Colonic mucosa (tissue), 4 donors: ENCODE data around the gene CDC42BPG. TPM values are rescaled to one million over a fixed set of nuclear protein-coding genes. Genes with fewer than 3 reads are reported as not detected.

Experiments used
- DNase-seq: peaks from one replicate; pipeline ENCODE4 v3.0.0-alpha.2; 2020
- H3K27ac ChIP-seq: fragments of 200-600 bp; one replicate; pipeline ENCODE4 v1.8.0; 2021
- H3K27me3 ChIP-seq: fragments of 200-600 bp; one replicate; pipeline ENCODE4 v1.8.0; 2021
- H3K36me3 ChIP-seq: fragments of 200-600 bp; one replicate; pipeline ENCODE4 v1.8.0; 2021
- H3K4me1 ChIP-seq: fragments of 200-600 bp; one replicate; pipeline ENCODE4 v1.8.0; 2021; ENCODE audit warnings: mild to moderate bottlenecking
- H3K4me3 ChIP-seq: fragments of 200-600 bp; one replicate; pipeline ENCODE4 v1.8.0; 2021
- H3K9ac ChIP-seq, 2 donors: one replicate each; pipeline ENCODE4 v1.7.0; 2013; ENCODE audit warnings: control low read depth in 2 of 2, low read depth in 2 of 2, low read length in 2 of 2
- H3K9me3 ChIP-seq: fragments of 200-600 bp; one replicate; pipeline ENCODE4 v1.8.0; 2021
- intact Hi-C: fragments of 100-400 bp; cut with DNase I; formaldehyde crosslinking; loops from one replicate; pipeline ENCODE4 v1.14.1; 2022
- total RNA-seq, 2 donors: library from RNA; stranded (reverse); fragmentation: NEBNext Ultra II Directional in 1 of 2; extraction: Animal tissue kit (Norgen Biotek cat#: 25700) in 1 of 2; gene quantifications; one replicate each; pipeline ENCODE4 v1.2.1, GENCODE V29; 2021
- TF ChIP-seq, protein P1 (sequence below): fragments of 200-600 bp; IDR thresholded peaks from one replicate; pipeline ENCODE4 v1.8.0; 2022; ENCODE audit warnings: antibody characterized with exemption, mild to moderate bottlenecking
- donor health status: healthy.
- donor health status: DM: no; HTN: no; CAD: no.
- donor health status: DM: no; HTN: no; CAD: no.

The CDC42BPG gene, protein sequence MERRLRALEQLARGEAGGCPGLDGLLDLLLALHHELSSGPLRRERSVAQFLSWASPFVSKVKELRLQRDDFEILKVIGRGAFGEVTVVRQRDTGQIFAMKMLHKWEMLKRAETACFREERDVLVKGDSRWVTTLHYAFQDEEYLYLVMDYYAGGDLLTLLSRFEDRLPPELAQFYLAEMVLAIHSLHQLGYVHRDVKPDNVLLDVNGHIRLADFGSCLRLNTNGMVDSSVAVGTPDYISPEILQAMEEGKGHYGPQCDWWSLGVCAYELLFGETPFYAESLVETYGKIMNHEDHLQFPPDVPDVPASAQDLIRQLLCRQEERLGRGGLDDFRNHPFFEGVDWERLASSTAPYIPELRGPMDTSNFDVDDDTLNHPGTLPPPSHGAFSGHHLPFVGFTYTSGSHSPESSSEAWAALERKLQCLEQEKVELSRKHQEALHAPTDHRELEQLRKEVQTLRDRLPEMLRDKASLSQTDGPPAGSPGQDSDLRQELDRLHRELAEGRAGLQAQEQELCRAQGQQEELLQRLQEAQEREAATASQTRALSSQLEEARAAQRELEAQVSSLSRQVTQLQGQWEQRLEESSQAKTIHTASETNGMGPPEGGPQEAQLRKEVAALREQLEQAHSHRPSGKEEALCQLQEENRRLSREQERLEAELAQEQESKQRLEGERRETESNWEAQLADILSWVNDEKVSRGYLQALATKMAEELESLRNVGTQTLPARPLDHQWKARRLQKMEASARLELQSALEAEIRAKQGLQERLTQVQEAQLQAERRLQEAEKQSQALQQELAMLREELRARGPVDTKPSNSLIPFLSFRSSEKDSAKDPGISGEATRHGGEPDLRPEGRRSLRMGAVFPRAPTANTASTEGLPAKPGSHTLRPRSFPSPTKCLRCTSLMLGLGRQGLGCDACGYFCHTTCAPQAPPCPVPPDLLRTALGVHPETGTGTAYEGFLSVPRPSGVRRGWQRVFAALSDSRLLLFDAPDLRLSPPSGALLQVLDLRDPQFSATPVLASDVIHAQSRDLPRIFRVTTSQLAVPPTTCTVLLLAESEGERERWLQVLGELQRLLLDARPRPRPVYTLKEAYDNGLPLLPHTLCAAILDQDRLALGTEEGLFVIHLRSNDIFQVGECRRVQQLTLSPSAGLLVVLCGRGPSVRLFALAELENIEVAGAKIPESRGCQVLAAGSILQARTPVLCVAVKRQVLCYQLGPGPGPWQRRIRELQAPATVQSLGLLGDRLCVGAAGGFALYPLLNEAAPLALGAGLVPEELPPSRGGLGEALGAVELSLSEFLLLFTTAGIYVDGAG (N-terminal part only)
- 10 to 100 TPM; 29.3 to 41.6 TPM for total RNA-seq

DNA sequence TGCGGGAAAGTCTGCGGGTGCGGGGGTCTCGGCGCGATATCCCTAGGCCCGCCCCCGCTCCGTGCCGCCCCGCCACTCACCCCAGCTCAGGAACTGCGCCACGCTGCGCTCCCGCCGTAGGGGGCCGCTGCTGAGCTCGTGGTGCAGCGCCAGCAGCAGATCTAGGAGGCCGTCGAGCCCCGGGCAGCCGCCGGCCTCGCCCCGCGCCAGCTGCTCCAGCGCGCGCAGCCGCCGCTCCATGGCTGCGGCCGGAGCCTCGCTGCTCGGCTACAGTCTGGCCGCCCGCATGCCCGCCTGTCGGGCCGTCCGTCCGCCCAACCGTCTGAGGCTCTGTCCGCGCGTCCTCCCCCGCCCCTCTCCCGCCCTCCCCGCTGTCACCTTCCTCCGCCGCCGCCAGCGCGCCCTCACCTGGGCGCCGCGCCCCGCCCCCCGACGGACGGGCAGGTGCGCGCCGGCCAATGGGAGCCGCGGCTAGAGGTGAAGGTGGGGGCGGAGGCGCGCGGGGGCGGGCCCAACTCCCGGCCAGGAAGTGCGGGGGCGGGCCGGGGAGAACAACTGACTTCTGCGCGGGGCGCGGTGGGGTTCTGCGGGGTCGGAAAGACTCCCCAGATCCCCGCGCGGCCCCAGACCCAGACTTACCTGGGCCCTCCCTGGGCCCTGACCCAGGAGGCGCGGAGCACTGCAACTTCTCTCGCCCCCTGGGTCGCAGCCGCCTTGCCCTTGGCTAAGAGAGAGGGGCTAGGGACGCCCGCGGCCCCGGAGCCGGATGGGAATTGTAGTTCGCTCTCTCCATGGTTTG lies at the start of gene CDC42BPG:
TSS of gene CDC42BPG (minus strand) at position 324 of the 799 bp plus-strand sequence. CDS start at position 240, 84 bp downstream.
- intact Hi-C loops = loop anchor here (5.0 to 10.0 kb wide), 4 partner anchors 57 to 273 kb away; partner anchors contain the start of genes BATF2, CDCA5, ZFPL1 and ZNHIT2
- TF ChIP-seq, protein P1, sequence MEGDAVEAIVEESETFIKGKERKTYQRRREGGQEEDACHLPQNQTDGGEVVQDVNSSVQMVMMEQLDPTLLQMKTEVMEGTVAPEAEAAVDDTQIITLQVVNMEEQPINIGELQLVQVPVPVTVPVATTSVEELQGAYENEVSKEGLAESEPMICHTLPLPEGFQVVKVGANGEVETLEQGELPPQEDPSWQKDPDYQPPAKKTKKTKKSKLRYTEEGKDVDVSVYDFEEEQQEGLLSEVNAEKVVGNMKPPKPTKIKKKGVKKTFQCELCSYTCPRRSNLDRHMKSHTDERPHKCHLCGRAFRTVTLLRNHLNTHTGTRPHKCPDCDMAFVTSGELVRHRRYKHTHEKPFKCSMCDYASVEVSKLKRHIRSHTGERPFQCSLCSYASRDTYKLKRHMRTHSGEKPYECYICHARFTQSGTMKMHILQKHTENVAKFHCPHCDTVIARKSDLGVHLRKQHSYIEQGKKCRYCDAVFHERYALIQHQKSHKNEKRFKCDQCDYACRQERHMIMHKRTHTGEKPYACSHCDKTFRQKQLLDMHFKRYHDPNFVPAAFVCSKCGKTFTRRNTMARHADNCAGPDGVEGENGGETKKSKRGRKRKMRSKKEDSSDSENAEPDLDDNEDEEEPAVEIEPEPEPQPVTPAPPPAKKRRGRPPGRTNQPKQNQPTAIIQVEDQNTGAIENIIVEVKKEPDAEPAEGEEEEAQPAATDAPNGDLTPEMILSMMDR = peak; percentile 75
- no peaks in the 10 kb centered on the region for H3K27me3 ChIP-seq
- no peaks in the 10 kb centered on the region for H3K9me3 ChIP-seq
- peak within 1 kb of the TSS; percentile 70 to 98 for H3K9ac ChIP-seq
- peak within 1 kb of the TSS; percentile 34 for H3K4me3 ChIP-seq
- peaks cover 14% of the 10 kb centered on the region for H3K4me1 ChIP-seq
- H3K36me3 ChIP-seq = no peaks in the 10 kb centered on the region
- H3K27ac ChIP-seq = peak within 1 kb of the TSS; percentile 78
- peak; percentile 89 for DNase-seq

DNA sequence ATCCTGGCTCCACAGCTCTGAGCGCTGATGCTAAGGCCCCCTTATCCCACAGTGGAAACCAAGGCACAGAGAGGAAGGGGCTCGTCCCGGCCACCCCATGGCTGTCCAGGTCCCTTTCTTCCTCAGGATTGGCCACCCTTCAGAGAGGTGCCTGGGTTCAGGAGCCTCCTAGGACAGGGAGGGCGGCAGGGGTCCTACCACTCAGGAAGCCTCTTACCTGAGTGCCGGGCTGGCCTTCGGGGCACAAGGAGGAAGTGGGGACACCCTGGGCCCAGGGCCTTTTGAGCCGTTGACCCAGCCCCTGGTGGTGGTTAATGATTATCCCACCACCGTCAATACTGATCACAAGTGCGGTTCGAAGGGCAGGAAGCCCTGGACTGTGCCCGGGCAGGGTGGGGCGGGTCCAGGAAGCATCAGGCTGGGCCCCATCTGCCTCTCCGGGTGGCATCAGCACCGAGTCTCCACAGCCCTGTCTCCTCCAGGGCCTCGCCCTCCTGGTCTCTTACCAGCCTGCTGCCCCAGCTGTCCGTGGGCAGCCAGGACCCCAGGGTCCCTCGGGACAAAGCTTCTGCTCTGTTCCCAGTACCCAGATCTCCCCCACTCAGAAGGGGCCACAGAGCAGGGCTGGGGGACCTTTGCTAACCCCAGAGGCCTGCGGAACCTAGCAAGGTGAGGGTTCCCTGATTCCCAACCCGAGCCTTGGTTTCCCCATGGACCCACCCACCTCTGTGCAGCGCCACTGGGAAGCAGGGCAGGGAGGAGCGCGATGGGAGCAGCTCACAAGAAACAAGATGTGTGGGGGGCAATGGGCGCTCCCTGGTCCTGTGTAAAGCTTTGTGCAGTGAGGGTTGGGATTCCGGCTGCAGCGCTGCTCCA lies 49.0 kb upstream of the CDC42BPG start:
- Histone ChIP-seq H3K27me3 (no peaks in the 10 kb centered on the region), H3K4me1 (no peaks in the 10 kb centered on the region), H3K4me3 (peak overlapping the region; percentile 68), H3K9me3 (no peaks in the 10 kb centered on the region), H3K9ac (peak overlapping the region; percentile 88 to 97), H3K36me3 (no peaks in the 10 kb centered on the region), H3K27ac (peak overlapping the region; percentile 94)
- TF ChIP-seq, protein P1 = no peak
- intact Hi-C loops = loop anchor here (1.0 to 5.0 kb wide), 2 partner anchors 46 to 106 kb away; no protein-coding TSS in a partner anchor
- peak; percentile 95 for DNase-seq

DNA sequence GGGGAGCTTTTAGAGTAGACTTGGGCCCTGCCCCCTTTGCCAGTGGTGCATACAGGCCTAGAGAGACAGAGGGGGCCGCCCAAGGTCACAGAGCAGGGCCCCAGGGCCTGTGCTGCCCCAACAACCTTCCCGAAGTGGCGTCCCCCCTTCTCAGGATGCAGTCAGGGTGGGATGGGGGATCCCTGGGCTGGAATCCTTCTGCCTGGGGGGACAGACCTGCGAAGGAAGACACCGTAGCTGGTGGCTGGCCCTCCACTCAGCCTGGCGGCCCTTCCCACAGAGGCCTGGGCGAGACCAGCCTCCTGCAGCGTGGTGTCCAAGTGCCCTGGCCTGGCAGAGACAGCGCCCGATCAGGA lies 48.4 kb upstream of the CDC42BPG start:
- intact Hi-C loops = loop anchor here (5.0 kb wide), 1 partner anchor 106 kb away; no protein-coding TSS in a partner anchor
- Histone ChIP-seq H3K9me3 (no peaks in the 10 kb centered on the region), H3K36me3 (no peaks in the 10 kb centered on the region), H3K27ac (peak overlapping the region; percentile 94), H3K4me1 (no peaks in the 10 kb centered on the region), H3K27me3 (no peaks in the 10 kb centered on the region), H3K4me3 (peak overlapping the region; percentile 68), H3K9ac (peak overlapping the region; percentile 88 to 97)
- TF ChIP-seq, protein P1 = no peak
- no peak for DNase-seq

DNA sequence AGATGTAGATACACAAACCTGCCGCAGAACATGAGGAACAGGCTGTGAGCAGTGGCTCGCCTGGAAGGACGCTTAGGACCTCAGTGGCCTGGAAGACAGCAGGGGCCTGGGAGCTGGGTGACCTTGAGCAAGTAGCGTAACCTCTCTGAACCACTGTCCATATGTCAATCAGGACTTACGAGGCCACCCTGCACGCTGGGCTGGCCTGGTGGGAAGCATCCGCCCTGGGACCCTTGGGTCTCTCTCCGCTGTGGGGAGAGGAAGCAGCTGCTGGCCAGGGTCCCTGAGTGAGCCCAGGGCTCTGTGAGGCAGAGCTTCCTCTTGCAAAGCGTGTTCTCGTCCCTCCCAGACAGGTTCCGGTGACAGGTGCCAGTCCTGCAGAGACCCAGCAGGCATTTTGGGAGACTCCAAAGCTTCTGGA lies 48.0 kb upstream of the CDC42BPG start:
- TF ChIP-seq, protein P1 = no peak
- Histone ChIP-seq H3K27ac (peak overlapping the region; percentile 94), H3K27me3 (no peaks in the 10 kb centered on the region), H3K4me3 (peak overlapping the region; percentile 68), H3K9me3 (no peaks in the 10 kb centered on the region), H3K9ac (peak overlapping the region; percentile 88 to 97), H3K36me3 (no peaks in the 10 kb centered on the region), H3K4me1 (no peaks in the 10 kb centered on the region)
- intact Hi-C loops = loop anchor here (5.0 kb wide), 1 partner anchor 105 kb away; no protein-coding TSS in a partner anchor
- peak; percentile 32 for DNase-seq
